ENCODE results near the gene CFD. TPM values are rescaled to one million over a fixed set of nuclear protein-coding genes. Genes with fewer than 3 reads are reported as not detected.

CFD gene
- total and polyA plus RNA-seq, 2 donors: 6.3 to 40.0 TPM

DNA sequence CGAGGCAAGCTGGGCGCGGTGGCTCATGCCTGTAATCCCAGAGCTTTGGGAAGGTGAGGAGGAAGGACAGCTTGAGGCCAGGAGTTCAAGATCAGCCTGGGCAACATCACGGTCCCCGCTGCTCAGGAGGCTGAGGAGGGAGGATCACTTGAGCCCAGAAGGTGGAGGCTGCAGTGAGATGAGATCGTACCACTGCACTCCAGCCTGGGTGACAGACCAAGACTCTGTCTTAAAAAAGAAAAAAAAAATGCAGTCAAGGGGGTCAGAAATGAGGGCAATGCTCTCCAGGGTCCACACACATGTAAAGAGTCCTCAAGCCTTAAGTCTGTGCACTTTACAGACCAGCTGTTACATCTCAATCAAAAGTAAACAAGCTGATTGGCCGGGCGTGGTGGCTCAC, 45.1 kb downstream of the CFD start:
- Histone ChIP-seq H3K4me1 (ENCODE audit: control insufficient read depth in 2 of 2, insufficient read depth in 2 of 2, low read length in 2 of 2) (peaks cover 9 to 37% of the 10 kb centered on the region in 2 donors), H3K4me3 (ENCODE audit: low read length in 2 of 2) (no peak overlapping the region), H3K27me3 (ENCODE audit: control insufficient read depth in 2 of 2, insufficient read depth in 1 of 2, low read length in 1 of 2) (no peaks in the 10 kb centered on the region), H3K27ac (ENCODE audit: low read depth in 1 of 2, low read length in 1 of 2) (no peak overlapping the region), H3K36me3 (ENCODE audit: control insufficient read depth in 2 of 2, insufficient read depth in 2 of 2, low read length in 1 of 2) (peaks cover 19 to 21% of the 10 kb centered on the region in 2 donors), H3K9me3 (ENCODE audit: control insufficient read depth in 2 of 2, insufficient read depth in 1 of 2, low read length in 1 of 2) (peaks cover 0 to 6% of the 10 kb centered on the region in 2 donors)
- no peak for DNase-seq (ENCODE audit: low read depth in 6 of 9, low spot score in 9 of 9)
- WGBS: 98% methylated on average over 8 of the region's 8 CpGs

DNA sequence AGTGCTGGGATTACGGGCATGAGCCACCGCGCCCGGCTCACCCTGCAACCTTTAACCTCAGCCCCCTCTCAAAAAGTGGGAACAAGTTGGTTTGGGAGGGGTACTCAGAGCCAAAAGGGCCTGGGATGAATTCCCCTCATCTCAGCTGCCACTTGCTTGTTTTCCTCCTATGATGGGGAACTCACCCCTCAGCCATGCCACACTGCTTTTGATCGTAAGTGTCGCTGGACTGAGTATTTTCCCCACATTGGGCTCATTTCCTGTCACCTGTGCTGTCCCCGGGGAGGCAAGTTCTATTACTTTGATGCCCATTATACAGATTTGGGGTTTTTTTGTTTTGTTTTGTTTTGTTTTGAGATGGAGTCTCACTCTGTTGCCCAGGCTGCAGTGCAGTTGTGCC, 47.0 kb downstream of the CFD start:
- H3K9me3 ChIP-seq (ENCODE audit: control insufficient read depth in 2 of 2, insufficient read depth in 1 of 2, low read length in 1 of 2): peaks cover 0 to 6% of the 10 kb centered on the region in 2 donors
- no peak for DNase-seq (ENCODE audit: low read depth in 6 of 9, low spot score in 9 of 9)
- H3K4me1 ChIP-seq (ENCODE audit: control insufficient read depth in 2 of 2, insufficient read depth in 2 of 2, low read length in 2 of 2): peaks cover 19 to 44% of the 10 kb centered on the region in 2 donors
- no peaks in the 10 kb centered on the region for H3K27me3 ChIP-seq (ENCODE audit: control insufficient read depth in 2 of 2, insufficient read depth in 1 of 2, low read length in 1 of 2)
- H3K27ac ChIP-seq (ENCODE audit: low read depth in 1 of 2, low read length in 1 of 2): no peak overlapping the region
- 89% methylated on average over 7 of the region's 7 CpGs for WGBS
- H3K4me3 ChIP-seq (ENCODE audit: low read length in 2 of 2): no peak overlapping the region
- H3K36me3 ChIP-seq (ENCODE audit: control insufficient read depth in 2 of 2, insufficient read depth in 2 of 2, low read length in 1 of 2): peaks cover 5 to 7% of the 10 kb centered on the region in 2 donors

DNA sequence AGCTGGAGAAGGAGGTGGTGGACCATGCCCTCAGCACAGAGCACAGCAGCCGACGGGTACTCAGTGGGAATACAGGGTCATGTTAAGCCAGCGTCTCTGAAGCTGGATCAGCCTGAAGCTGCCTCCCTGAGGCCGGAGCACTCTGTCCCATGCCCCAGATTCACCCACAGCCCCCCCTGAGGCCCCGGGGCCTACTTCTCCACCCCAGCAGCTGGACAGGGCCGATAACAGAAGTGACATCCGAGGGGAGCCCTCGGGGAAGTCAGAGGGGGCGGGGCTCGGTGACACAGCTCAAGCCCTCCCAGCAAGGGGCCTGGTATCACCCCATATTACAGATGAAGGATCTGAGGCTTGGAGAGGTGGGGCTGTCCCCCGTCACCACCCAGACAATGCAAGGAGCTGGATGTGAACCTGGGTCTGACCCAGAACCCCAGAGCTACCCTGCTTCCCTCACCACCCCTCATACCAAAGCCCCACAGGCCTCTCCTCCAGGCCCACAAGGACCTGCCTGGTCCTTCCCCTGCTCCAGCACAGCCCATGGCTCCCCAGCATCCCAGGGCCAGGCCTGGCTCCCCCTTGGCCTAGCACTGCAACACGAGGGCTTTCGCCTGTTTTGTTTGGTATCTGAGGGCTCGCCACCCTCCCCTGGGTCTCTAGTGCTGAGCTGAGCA, 47.9 kb downstream of the CFD start:
- Histone ChIP-seq H3K4me3 (ENCODE audit: low read length in 2 of 2) (no peak overlapping the region), H3K9me3 (ENCODE audit: control insufficient read depth in 2 of 2, insufficient read depth in 1 of 2, low read length in 1 of 2) (peaks cover 0 to 6% of the 10 kb centered on the region in 2 donors), H3K27me3 (ENCODE audit: control insufficient read depth in 2 of 2, insufficient read depth in 1 of 2, low read length in 1 of 2) (no peaks in the 10 kb centered on the region), H3K36me3 (ENCODE audit: control insufficient read depth in 2 of 2, insufficient read depth in 2 of 2, low read length in 1 of 2) (no peaks in the 10 kb centered on the region), H3K4me1 (ENCODE audit: control insufficient read depth in 2 of 2, insufficient read depth in 2 of 2, low read length in 2 of 2) (peaks cover 22 to 47% of the 10 kb centered on the region in 2 donors), H3K27ac (ENCODE audit: low read depth in 1 of 2, low read length in 1 of 2) (peak overlapping the region; percentile 40 to 64)
- WGBS: 69% methylated on average over 14 of the region's 14 CpGs
- DNase-seq (ENCODE audit: low read depth in 6 of 9, low spot score in 9 of 9): no peak

DNA sequence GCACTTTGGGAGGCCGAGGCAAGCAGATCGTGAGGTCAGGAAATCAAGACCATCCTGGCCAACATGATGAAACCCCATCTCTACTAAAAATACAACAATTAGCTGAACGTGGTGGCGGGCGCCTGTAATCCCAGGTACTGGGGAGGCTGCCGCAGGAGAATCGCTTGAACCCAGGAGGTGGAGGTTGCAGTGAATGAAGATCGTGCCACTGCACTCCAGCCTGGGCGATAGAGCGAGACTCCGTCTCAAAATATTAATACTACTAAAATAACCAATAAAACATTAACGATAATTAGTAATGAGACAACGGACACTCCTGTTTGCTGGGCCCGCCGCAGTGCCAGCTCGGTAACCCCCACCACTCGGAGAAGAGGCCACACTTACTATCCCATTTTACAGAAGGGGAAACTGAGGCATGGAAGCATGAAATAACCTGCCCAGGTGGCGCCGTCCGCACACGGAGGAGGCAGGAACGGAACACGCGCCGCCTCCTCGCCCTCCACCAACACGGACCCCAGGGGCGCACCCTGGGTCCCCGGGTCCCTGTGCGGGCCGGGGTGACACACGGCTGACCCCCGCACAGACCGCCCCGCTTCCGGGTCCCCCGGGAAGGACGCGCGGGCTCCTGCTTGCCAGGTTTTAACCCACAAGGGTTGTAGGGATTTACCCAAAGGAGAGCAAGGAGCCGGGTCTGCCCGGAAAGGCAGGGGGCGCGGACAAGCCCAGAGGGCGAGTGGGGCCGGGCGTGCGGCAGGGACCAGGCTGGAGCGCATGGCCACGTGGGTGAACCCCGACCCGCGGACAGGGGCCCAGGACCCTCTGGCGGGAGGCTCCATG, 52.0 kb downstream of the CFD start:
- Histone ChIP-seq H3K4me3 (ENCODE audit: low read length in 2 of 2) (no peak overlapping the region), H3K36me3 (ENCODE audit: control insufficient read depth in 2 of 2, insufficient read depth in 2 of 2, low read length in 1 of 2) (no peaks in the 10 kb centered on the region), H3K4me1 (ENCODE audit: control insufficient read depth in 2 of 2, insufficient read depth in 2 of 2, low read length in 2 of 2) (peaks cover 26 to 52% of the 10 kb centered on the region in 2 donors), H3K27me3 (ENCODE audit: control insufficient read depth in 2 of 2, insufficient read depth in 1 of 2, low read length in 1 of 2) (peaks cover 6 to 24% of the 10 kb centered on the region in 2 donors), H3K9me3 (ENCODE audit: control insufficient read depth in 2 of 2, insufficient read depth in 1 of 2, low read length in 1 of 2) (peaks cover 0 to 10% of the 10 kb centered on the region in 2 donors), H3K27ac (ENCODE audit: low read depth in 1 of 2, low read length in 1 of 2) (peak overlapping the region in 1 of 2 donors; percentile 52)
- 93% methylated on average over 54 of the region's 54 CpGs for WGBS
- no peak for DNase-seq (ENCODE audit: low read depth in 6 of 9, low spot score in 9 of 9)

GRCh38 chr19:912181-913079, 53.0 kb downstream of the CFD start:
- Histone ChIP-seq H3K4me3 (ENCODE audit: low read length in 2 of 2) (peak overlapping the region; percentile 75 to 85), H3K27me3 (ENCODE audit: control insufficient read depth in 2 of 2, insufficient read depth in 1 of 2, low read length in 1 of 2) (peaks cover 16 to 35% of the 10 kb centered on the region in 2 donors), H3K27ac (ENCODE audit: low read depth in 1 of 2, low read length in 1 of 2) (peak overlapping the region; percentile 80 to 83), H3K4me1 (ENCODE audit: control insufficient read depth in 2 of 2, insufficient read depth in 2 of 2, low read length in 2 of 2) (peaks cover 27 to 42% of the 10 kb centered on the region in 2 donors), H3K36me3 (ENCODE audit: control insufficient read depth in 2 of 2, insufficient read depth in 2 of 2, low read length in 1 of 2) (no peaks in the 10 kb centered on the region), H3K9me3 (ENCODE audit: control insufficient read depth in 2 of 2, insufficient read depth in 1 of 2, low read length in 1 of 2) (peaks cover 0 to 10% of the 10 kb centered on the region in 2 donors)
- 10% methylated on average over 69 of the region's 69 CpGs for WGBS
- peak in 1 of 9 donors; percentile 52 for DNase-seq (ENCODE audit: low read depth in 6 of 9, low spot score in 9 of 9)

Other genes starting within 250 kb of the CFD start
- gene POLRMT, start 226.1 kb upstream of the CFD start, total RNA-seq: 37.0 TPM
- gene POLRMT, start 226.1 kb upstream of the CFD start, polyA plus RNA-seq: 130 TPM
- not detected for gene FGF22, start 219.8 kb upstream of the CFD start, total RNA-seq
- 0.25 TPM for gene FGF22, start 219.8 kb upstream of the CFD start, polyA plus RNA-seq
- 16.1 TPM for gene RNF126, start 196.4 kb upstream of the CFD start, total RNA-seq
- gene RNF126, start 196.4 kb upstream of the CFD start, polyA plus RNA-seq: 38.2 TPM
- gene FSTL3, start 183.3 kb upstream of the CFD start, total RNA-seq: 3.1 TPM
- 12.5 TPM for gene FSTL3, start 183.3 kb upstream of the CFD start, polyA plus RNA-seq
- 8.5 TPM for gene PRSS57, start 164.2 kb upstream of the CFD start, total RNA-seq
- gene PRSS57, start 164.2 kb upstream of the CFD start, polyA plus RNA-seq: 1.1 TPM
- gene PALM, start 150.7 kb upstream of the CFD start, total RNA-seq: 2.2 TPM
- 11.7 TPM for gene PALM, start 150.7 kb upstream of the CFD start, polyA plus RNA-seq
- gene MISP, start 108.6 kb upstream of the CFD start, total RNA-seq: 0.57 TPM
- 2.4 TPM for gene MISP, start 108.6 kb upstream of the CFD start, polyA plus RNA-seq
- gene PTBP1, start 62.2 kb upstream of the CFD start, total RNA-seq: 75.1 TPM
- 129 TPM for gene PTBP1, start 62.2 kb upstream of the CFD start, polyA plus RNA-seq
- gene PLPPR3, start 37.7 kb upstream of the CFD start, total RNA-seq: 0.19 TPM
- 0.16 TPM for gene PLPPR3, start 37.7 kb upstream of the CFD start, polyA plus RNA-seq
- gene AZU1, start 31.8 kb upstream of the CFD start, total RNA-seq: 6.1 TPM
- 5.7 TPM for gene AZU1, start 31.8 kb upstream of the CFD start, polyA plus RNA-seq
- gene PRTN3, start 18.7 kb upstream of the CFD start, total RNA-seq: 25.2 TPM
- 15.4 TPM for gene PRTN3, start 18.7 kb upstream of the CFD start, polyA plus RNA-seq
- gene ELANE, start 7.4 kb upstream of the CFD start, total RNA-seq: 7.7 TPM
- gene ELANE, start 7.4 kb upstream of the CFD start, polyA plus RNA-seq: 11.2 TPM
- gene MED16, start 33.5 kb downstream of the CFD start, total RNA-seq: 8.9 TPM
- 64.4 TPM for gene MED16, start 33.5 kb downstream of the CFD start, polyA plus RNA-seq
- not detected for gene RNU6-9, start 33.8 kb downstream of the CFD start, total RNA-seq
- not detected for gene RNU6-9, start 33.8 kb downstream of the CFD start, polyA plus RNA-seq
- 25.7 TPM for gene R3HDM4, start 53.6 kb downstream of the CFD start, total RNA-seq
- 102 TPM for gene R3HDM4, start 53.6 kb downstream of the CFD start, polyA plus RNA-seq
- gene KISS1R, start 57.7 kb downstream of the CFD start, total RNA-seq: 0.24 TPM
- 0.14 TPM for gene KISS1R, start 57.7 kb downstream of the CFD start, polyA plus RNA-seq
- gene ARID3A, start 66.4 kb downstream of the CFD start, total RNA-seq: 8.8 TPM
- 4.4 TPM for gene ARID3A, start 66.4 kb downstream of the CFD start, polyA plus RNA-seq
- gene WDR18, start 124.7 kb downstream of the CFD start, total RNA-seq: 34.0 TPM
- gene WDR18, start 124.7 kb downstream of the CFD start, polyA plus RNA-seq: 56.0 TPM
- under 0.01 TPM for gene GRIN3B, start 140.8 kb downstream of the CFD start, total RNA-seq
- gene GRIN3B, start 140.8 kb downstream of the CFD start, polyA plus RNA-seq: 0.09 TPM
- 73.1 TPM for gene TMEM259, start 161.5 kb downstream of the CFD start, total RNA-seq
- 359 TPM for gene TMEM259, start 161.5 kb downstream of the CFD start, polyA plus RNA-seq
- not detected for gene RNU6-2, start 161.9 kb downstream of the CFD start, total RNA-seq
- not detected for gene RNU6-2, start 161.9 kb downstream of the CFD start, polyA plus RNA-seq
- gene CNN2, start 166.9 kb downstream of the CFD start, total RNA-seq: 55.9 TPM
- gene CNN2, start 166.9 kb downstream of the CFD start, polyA plus RNA-seq: 127 TPM
- gene ABCA7, start 180.4 kb downstream of the CFD start, total RNA-seq: 23.4 TPM
- gene ABCA7, start 180.4 kb downstream of the CFD start, polyA plus RNA-seq: 315 TPM
- 118 TPM for gene ARHGAP45, start 207.5 kb downstream of the CFD start, total RNA-seq
- 295 TPM for gene ARHGAP45, start 207.5 kb downstream of the CFD start, polyA plus RNA-seq
- 79.0 TPM for gene POLR2E, start 235.7 kb downstream of the CFD start, total RNA-seq
- 84.0 TPM for gene POLR2E, start 235.7 kb downstream of the CFD start, polyA plus RNA-seq
- 194 TPM for gene GPX4, start 244.3 kb downstream of the CFD start, total RNA-seq
- gene GPX4, start 244.3 kb downstream of the CFD start, polyA plus RNA-seq: 546 TPM